ENCODE data around the gene C1QL4.
A peak's percentile ranks its signal among the peaks of the same experiment; 100 is the strongest.

The C1QL4 gene

GRCh38 chr12:49332891-49333371 lies 4.1 kb downstream of the C1QL4 start:
- H3K27ac Mint-ChIP-seq, result peak overlapping the region; percentile 83
- ATAC-seq (replicated peaks), result no peak
- peaks cover 25 to 38% of the 10 kb centered on the region in 2 donors for H3K4me1 Mint-ChIP-seq
- H3K36me3 Mint-ChIP-seq, result peaks cover 0 to 7% of the 10 kb centered on the region in 2 donors
- peaks cover 58 to 63% of the 10 kb centered on the region in 2 donors for H3K27me3 Mint-ChIP-seq
- no peak for DNase-seq
- H3K4me3 Mint-ChIP-seq, result peak overlapping the region; percentile 66 to 71
- H3K9me3 Mint-ChIP-seq, result no peaks in the 10 kb centered on the region

GRCh38 chr12:49332441-49332861 lies 4.5 kb downstream of the C1QL4 start:
- no peak for DNase-seq
- Mint-ChIP-seq H3K9me3 (no peaks in the 10 kb centered on the region), H3K4me1 (peaks cover 20 to 33% of the 10 kb centered on the region in 2 donors), H3K27ac (no peak overlapping the region), H3K4me3 (no peak overlapping the region), H3K36me3 (peaks cover 0 to 10% of the 10 kb centered on the region in 2 donors), H3K27me3 (peaks cover 53 to 59% of the 10 kb centered on the region in 2 donors)
- no peak for ATAC-seq (replicated peaks)

GRCh38 chr12:49331380-49332222 lies 5.4 kb downstream of the C1QL4 start:
- no peak for DNase-seq
- H3K9me3 Mint-ChIP-seq, result no peaks in the 10 kb centered on the region
- H3K27ac Mint-ChIP-seq, result peak overlapping the region; percentile 43
- H3K27me3 Mint-ChIP-seq, result peaks cover 44 to 50% of the 10 kb centered on the region in 2 donors
- H3K4me1 Mint-ChIP-seq, result peaks cover 13 to 25% of the 10 kb centered on the region in 2 donors
- ATAC-seq (replicated peaks), result peak; percentile 58 to 72
- no peak overlapping the region for H3K4me3 Mint-ChIP-seq
- H3K36me3 Mint-ChIP-seq, result peaks cover 0 to 7% of the 10 kb centered on the region in 2 donors

GRCh38 chr12:49330631-49331379 lies 6.2 kb downstream of the C1QL4 start:
- Mint-ChIP-seq H3K36me3 (peaks cover 0 to 5% of the 10 kb centered on the region in 2 donors), H3K4me3 (no peak overlapping the region), H3K9me3 (no peaks in the 10 kb centered on the region), H3K27me3 (peaks cover 41 to 46% of the 10 kb centered on the region in 2 donors), H3K4me1 (peaks cover 12 to 23% of the 10 kb centered on the region in 2 donors), H3K27ac (no peak overlapping the region)
- ATAC-seq (replicated peaks) (no peak), DNase-seq (no peak)

- peaks cover 0 to 5% of the 10 kb centered on the region in 2 donors for H3K36me3 Mint-ChIP-seq
- H3K4me1 Mint-ChIP-seq, result peaks cover 10 to 18% of the 10 kb centered on the region in 2 donors
- ATAC-seq (replicated peaks) (no peak), DNase-seq (no peak)
- H3K27me3 Mint-ChIP-seq, result peaks cover 35 to 39% of the 10 kb centered on the region in 2 donors
- H3K9me3 Mint-ChIP-seq, result no peaks in the 10 kb centered on the region
- no peak overlapping the region for H3K27ac Mint-ChIP-seq
- H3K4me3 Mint-ChIP-seq, result no peak overlapping the region
Observed at GRCh38 chr12:49330032-49330619, 6.9 kb downstream of the C1QL4 start.

GRCh38 chr12:49328816-49329215 lies 8.2 kb downstream of the C1QL4 start:
- H3K4me1 Mint-ChIP-seq, result peaks cover 10 to 18% of the 10 kb centered on the region in 2 donors
- H3K27ac Mint-ChIP-seq, result no peak overlapping the region
- H3K9me3 Mint-ChIP-seq, result no peaks in the 10 kb centered on the region
- H3K27me3 Mint-ChIP-seq, result peaks cover 26 to 28% of the 10 kb centered on the region in 2 donors
- ATAC-seq (replicated peaks), result no peak
- no peak overlapping the region for H3K4me3 Mint-ChIP-seq
- H3K36me3 Mint-ChIP-seq, result peaks cover 0 to 5% of the 10 kb centered on the region in 2 donors
- DNase-seq, result no peak

GRCh38 chr12:49327887-49328286 lies 9.1 kb downstream of the C1QL4 start:
- H3K27ac Mint-ChIP-seq, result no peak overlapping the region
- no peak for DNase-seq
- peaks cover 13 to 23% of the 10 kb centered on the region in 2 donors for H3K4me1 Mint-ChIP-seq
- H3K9me3 Mint-ChIP-seq, result no peaks in the 10 kb centered on the region
- ATAC-seq (replicated peaks), result no peak
- H3K27me3 Mint-ChIP-seq, result peaks cover 22% of the 10 kb centered on the region in 2 donors
- H3K36me3 Mint-ChIP-seq, result peaks cover 0 to 5% of the 10 kb centered on the region in 2 donors
- H3K4me3 Mint-ChIP-seq, result no peak overlapping the region

- ATAC-seq (replicated peaks), result no peak
- H3K4me3 Mint-ChIP-seq, result no peak overlapping the region
Observed at GRCh38 chr12:49327368-49327767, 9.6 kb downstream of the C1QL4 start.

GRCh38 chr12:49325606-49326005 lies 11.4 kb downstream of the C1QL4 start:
- no peak overlapping the region for H3K4me3 Mint-ChIP-seq
- peaks cover 0 to 4% of the 10 kb centered on the region in 2 donors for H3K36me3 Mint-ChIP-seq
- peak overlapping the region; percentile 38 for H3K27ac Mint-ChIP-seq
- H3K9me3 Mint-ChIP-seq, result no peaks in the 10 kb centered on the region
- DNase-seq, result no peak
- no peak for ATAC-seq (replicated peaks)
- H3K27me3 Mint-ChIP-seq, result no peaks in the 10 kb centered on the region
- H3K4me1 Mint-ChIP-seq, result peaks cover 13 to 21% of the 10 kb centered on the region in 2 donors

More at GRCh38 chr12:49327368-49327767, 9.6 kb downstream of the C1QL4 start:
- no peak for DNase-seq
- Mint-ChIP-seq H3K36me3 (peaks cover 0 to 5% of the 10 kb centered on the region in 2 donors), H3K27ac (no peak overlapping the region), H3K27me3 (peaks cover 17% of the 10 kb centered on the region in 2 donors), H3K9me3 (no peaks in the 10 kb centered on the region), H3K4me1 (peaks cover 11 to 21% of the 10 kb centered on the region in 2 donors)

- Mint-ChIP-seq H3K27me3 (no peaks in the 10 kb centered on the region), H3K9me3 (no peaks in the 10 kb centered on the region), H3K4me1 (peaks cover 15 to 21% of the 10 kb centered on the region in 2 donors), H3K27ac (peak overlapping the region; percentile 84), H3K36me3 (peaks cover 0 to 4% of the 10 kb centered on the region in 2 donors), H3K4me3 (peak overlapping the region; percentile 98 to 99)
- ATAC-seq (replicated peaks) (no peak), DNase-seq (no peak)
Observed at GRCh38 chr12:49323524-49324097, 13.4 kb downstream of the C1QL4 start.

GRCh38 chr12:49322708-49323523 lies 14.1 kb downstream of the C1QL4 start, which contains the start of gene TROAP:
Gene TROAP (plus strand): TSS chr12:49323255. CDS start chr12:49323609, 354 bp downstream.
- H3K4me1 Mint-ChIP-seq, result peaks cover 15 to 21% of the 10 kb centered on the region in 2 donors
- no peaks in the 10 kb centered on the region for H3K9me3 Mint-ChIP-seq
- ATAC-seq (replicated peaks), result peak; percentile 98 to 99
- H3K27ac Mint-ChIP-seq, result peak within 1 kb of the TSS; percentile 97
- no peaks in the 10 kb centered on the region for H3K27me3 Mint-ChIP-seq
- peak within 1 kb of the TSS; percentile 98 to 99 for H3K4me3 Mint-ChIP-seq
- DNase-seq, result peak; percentile 98
- peaks cover 0 to 3% of the 10 kb centered on the region in 2 donors for H3K36me3 Mint-ChIP-seq

- peak overlapping the region; percentile 98 to 99 for H3K4me3 Mint-ChIP-seq
- ATAC-seq (replicated peaks) (no peak), DNase-seq (no peak)
- H3K27ac Mint-ChIP-seq, result peak overlapping the region; percentile 71
- H3K9me3 Mint-ChIP-seq, result no peaks in the 10 kb centered on the region
- H3K36me3 Mint-ChIP-seq, result no peaks in the 10 kb centered on the region
- H3K27me3 Mint-ChIP-seq, result no peaks in the 10 kb centered on the region
- peaks cover 15 to 21% of the 10 kb centered on the region in 2 donors for H3K4me1 Mint-ChIP-seq
Observed at GRCh38 chr12:49322367-49322707, 14.7 kb downstream of the C1QL4 start.

Measured in stimulated activated naive B cell treated with anti-CD40 and anti-IgM and Interleukin-4, amounts not matched to agents 10 μg/mL and 1 μg/mL and 100 μg/mL, for 72 hours (primary cell).